ENCODE results near the gene BCAT1.
"Not testable (repeated sequence)": the region's sequence is repeated elsewhere in the genome, so short reads cannot be mapped to it uniquely, and the experiment has no call there.

The BCAT1 gene

GRCh38 chr12:24895612-24896011 lies 53.3 kb downstream of the BCAT1 start:
- no peak for DNase-seq (ENCODE audit: insufficient read length)
- FAIRE-seq = no peak
- TF ChIP-seq POLR2AphosphoS5 (IDR thresholded peaks at IDR 0.05; ENCODE audit: low read depth, low read length) (no peak), TAF1 (IDR thresholded peaks at IDR 0.05; ENCODE audit: borderline replicate concordance, low read depth, low read length) (no peak), POLR2A (IDR thresholded peaks at IDR 0.05; ENCODE audit: low read depth, low read length) (no peak)

- no peak for FAIRE-seq
- DNase-seq (ENCODE audit: insufficient read length) = no peak
Measured at GRCh38 chr12:24894879-24895278, 54.0 kb downstream of the BCAT1 start.

GRCh38 chr12:24890048-24890803 lies 58.7 kb downstream of the BCAT1 start:
- TF ChIP-seq TAF1 (IDR thresholded peaks at IDR 0.05; ENCODE audit: borderline replicate concordance, low read depth, low read length) (no peak), POLR2AphosphoS5 (IDR thresholded peaks at IDR 0.05; ENCODE audit: low read depth, low read length) (no peak), POLR2A (IDR thresholded peaks at IDR 0.05; ENCODE audit: low read depth, low read length) (no peak)
- FAIRE-seq = no peak
- no peak for DNase-seq (ENCODE audit: insufficient read length)

More at GRCh38 chr12:24894879-24895278, 54.0 kb downstream of the BCAT1 start:
- TF ChIP-seq TAF1 (IDR thresholded peaks at IDR 0.05; ENCODE audit: borderline replicate concordance, low read depth, low read length) (no peak), POLR2AphosphoS5 (IDR thresholded peaks at IDR 0.05; ENCODE audit: low read depth, low read length) (no peak), POLR2A (IDR thresholded peaks at IDR 0.05; ENCODE audit: low read depth, low read length) (no peak)

GRCh38 chr12:24889411-24889810 lies 59.5 kb downstream of the BCAT1 start:
- TF ChIP-seq POLR2AphosphoS5 (IDR thresholded peaks at IDR 0.05; ENCODE audit: low read depth, low read length) = no peak
- TF ChIP-seq TAF1 (IDR thresholded peaks at IDR 0.05; ENCODE audit: borderline replicate concordance, low read depth, low read length) = no peak
- no peak for TF ChIP-seq POLR2A (IDR thresholded peaks at IDR 0.05; ENCODE audit: low read depth, low read length)
- DNase-seq (ENCODE audit: insufficient read length) (no peak), FAIRE-seq (peak; percentile 67)

GRCh38 chr12:24888813-24889212 lies 60.1 kb downstream of the BCAT1 start:
- peak; percentile 21 for FAIRE-seq
- TF ChIP-seq POLR2A (IDR thresholded peaks at IDR 0.05; ENCODE audit: low read depth, low read length) (no peak), TAF1 (IDR thresholded peaks at IDR 0.05; ENCODE audit: borderline replicate concordance, low read depth, low read length) (no peak), POLR2AphosphoS5 (IDR thresholded peaks at IDR 0.05; ENCODE audit: low read depth, low read length) (no peak)
- no peak for DNase-seq (ENCODE audit: insufficient read length)

GRCh38 chr12:24884911-24885310 lies 64.0 kb downstream of the BCAT1 start:
- FAIRE-seq (no peak), DNase-seq (ENCODE audit: insufficient read length) (no peak)
- no peak for TF ChIP-seq POLR2AphosphoS5 (IDR thresholded peaks at IDR 0.05; ENCODE audit: low read depth, low read length)
- no peak for TF ChIP-seq POLR2A (IDR thresholded peaks at IDR 0.05; ENCODE audit: low read depth, low read length)
- TF ChIP-seq TAF1 (IDR thresholded peaks at IDR 0.05; ENCODE audit: borderline replicate concordance, low read depth, low read length) = no peak

- TF ChIP-seq POLR2A (IDR thresholded peaks at IDR 0.05; ENCODE audit: low read depth, low read length) (no peak), POLR2AphosphoS5 (IDR thresholded peaks at IDR 0.05; ENCODE audit: low read depth, low read length) (no peak), TAF1 (IDR thresholded peaks at IDR 0.05; ENCODE audit: borderline replicate concordance, low read depth, low read length) (no peak)
- FAIRE-seq (no peak), DNase-seq (ENCODE audit: insufficient read length) (no peak)
Measured at GRCh38 chr12:24881724-24882371, 67.1 kb downstream of the BCAT1 start.

GRCh38 chr12:24881227-24881626 lies 67.7 kb downstream of the BCAT1 start:
- TF ChIP-seq TAF1 (IDR thresholded peaks at IDR 0.05; ENCODE audit: borderline replicate concordance, low read depth, low read length) = no peak
- TF ChIP-seq POLR2AphosphoS5 (IDR thresholded peaks at IDR 0.05; ENCODE audit: low read depth, low read length) = no peak
- TF ChIP-seq POLR2A (IDR thresholded peaks at IDR 0.05; ENCODE audit: low read depth, low read length) = no peak
- DNase-seq (ENCODE audit: insufficient read length) (no peak), FAIRE-seq (no peak)

GRCh38 chr12:24880732-24881131 lies 68.2 kb downstream of the BCAT1 start:
- no peak for FAIRE-seq

GRCh38 chr12:24879644-24880043 lies 69.3 kb downstream of the BCAT1 start:
- TF ChIP-seq POLR2AphosphoS5 (IDR thresholded peaks at IDR 0.05; ENCODE audit: low read depth, low read length) = no peak
- TF ChIP-seq POLR2A (IDR thresholded peaks at IDR 0.05; ENCODE audit: low read depth, low read length) = no peak
- TF ChIP-seq TAF1 (IDR thresholded peaks at IDR 0.05; ENCODE audit: borderline replicate concordance, low read depth, low read length) = no peak
- FAIRE-seq (no peak), DNase-seq (ENCODE audit: insufficient read length) (no peak)

More at GRCh38 chr12:24880732-24881131, 68.2 kb downstream of the BCAT1 start:
- TF ChIP-seq POLR2AphosphoS5 (IDR thresholded peaks at IDR 0.05; ENCODE audit: low read depth, low read length) (no peak), POLR2A (IDR thresholded peaks at IDR 0.05; ENCODE audit: low read depth, low read length) (no peak)
- DNase-seq (ENCODE audit: insufficient read length) = no peak

- FAIRE-seq = peak; percentile 73
- TF ChIP-seq TAF1 (IDR thresholded peaks at IDR 0.05; ENCODE audit: borderline replicate concordance, low read depth, low read length) (no peak), POLR2A (IDR thresholded peaks at IDR 0.05; ENCODE audit: low read depth, low read length) (no peak), POLR2AphosphoS5 (IDR thresholded peaks at IDR 0.05; ENCODE audit: low read depth, low read length) (no peak)
- DNase-seq (ENCODE audit: insufficient read length) = no peak
Measured at GRCh38 chr12:24875014-24875413, 73.9 kb downstream of the BCAT1 start.

- no peak for FAIRE-seq
- TF ChIP-seq POLR2AphosphoS5 (IDR thresholded peaks at IDR 0.05; ENCODE audit: low read depth, low read length) (no peak), POLR2A (IDR thresholded peaks at IDR 0.05; ENCODE audit: low read depth, low read length) (no peak), TAF1 (IDR thresholded peaks at IDR 0.05; ENCODE audit: borderline replicate concordance, low read depth, low read length) (no peak)
- DNase-seq (ENCODE audit: insufficient read length) = no peak
Measured at GRCh38 chr12:24872211-24872610, 76.7 kb downstream of the BCAT1 start.

GRCh38 chr12:24866139-24866538 lies 82.8 kb downstream of the BCAT1 start:
- FAIRE-seq = not testable (repeated sequence)

More at GRCh38 chr12:24866139-24866538, 82.8 kb downstream of the BCAT1 start:
- DNase-seq (ENCODE audit: insufficient read length) = not testable (repeated sequence)
